Activated CD4-positive, alpha-beta T cell treated with anti-CD3 and anti-CD28 coated beads, Interleukin-2, amount 50 U/mL, for 4 hours (primary cell): Measurements from ENCODE around the gene MMP14.
A peak's percentile ranks its signal among the peaks of the same experiment; 100 is the strongest.

Experiments
- DNase-seq, 2 experiments: peaks; one replicate each; pipeline ENCODE4 v3.0.0-alpha.2; 2020

Gene MMP14

DNA sequence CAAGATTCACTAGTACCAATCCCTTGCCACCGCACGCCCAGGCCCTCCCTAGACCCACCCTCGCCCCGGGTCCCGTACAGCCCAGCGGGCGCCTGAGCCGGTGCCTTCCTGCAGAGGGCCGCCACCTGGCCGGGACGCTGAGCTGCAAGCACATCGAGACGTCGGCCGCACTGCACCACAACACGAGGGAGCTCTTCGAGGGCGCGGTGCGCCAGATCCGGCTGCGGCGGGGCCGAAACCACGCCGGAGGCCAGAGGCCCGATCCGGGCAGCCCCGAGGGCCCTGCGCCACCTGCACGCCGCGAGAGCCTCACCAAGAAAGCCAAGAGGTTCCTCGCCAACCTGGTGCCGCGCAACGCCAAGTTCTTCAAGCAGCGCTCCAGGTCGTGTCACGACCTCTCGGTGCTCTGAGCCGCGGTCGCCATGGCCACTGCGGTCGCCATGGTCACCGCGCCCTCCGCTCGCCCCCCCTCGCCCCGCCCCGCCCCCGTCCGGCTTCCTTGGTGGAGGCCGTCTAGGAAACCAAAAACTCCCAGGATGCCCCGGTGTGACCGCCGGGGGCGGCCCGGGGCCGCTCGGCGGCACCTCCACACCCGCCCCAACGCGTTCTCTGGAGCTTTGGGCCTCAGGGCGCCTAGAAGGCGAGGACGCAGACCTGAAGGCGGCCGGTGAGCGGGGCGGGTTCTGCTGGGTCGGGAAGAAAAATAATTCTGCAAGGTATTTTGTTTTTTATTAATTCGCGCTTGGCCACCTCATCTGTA, 50.3 kb downstream of the MMP14 start:
- peak; percentile 63 to 66 for DNase-seq

DNA sequence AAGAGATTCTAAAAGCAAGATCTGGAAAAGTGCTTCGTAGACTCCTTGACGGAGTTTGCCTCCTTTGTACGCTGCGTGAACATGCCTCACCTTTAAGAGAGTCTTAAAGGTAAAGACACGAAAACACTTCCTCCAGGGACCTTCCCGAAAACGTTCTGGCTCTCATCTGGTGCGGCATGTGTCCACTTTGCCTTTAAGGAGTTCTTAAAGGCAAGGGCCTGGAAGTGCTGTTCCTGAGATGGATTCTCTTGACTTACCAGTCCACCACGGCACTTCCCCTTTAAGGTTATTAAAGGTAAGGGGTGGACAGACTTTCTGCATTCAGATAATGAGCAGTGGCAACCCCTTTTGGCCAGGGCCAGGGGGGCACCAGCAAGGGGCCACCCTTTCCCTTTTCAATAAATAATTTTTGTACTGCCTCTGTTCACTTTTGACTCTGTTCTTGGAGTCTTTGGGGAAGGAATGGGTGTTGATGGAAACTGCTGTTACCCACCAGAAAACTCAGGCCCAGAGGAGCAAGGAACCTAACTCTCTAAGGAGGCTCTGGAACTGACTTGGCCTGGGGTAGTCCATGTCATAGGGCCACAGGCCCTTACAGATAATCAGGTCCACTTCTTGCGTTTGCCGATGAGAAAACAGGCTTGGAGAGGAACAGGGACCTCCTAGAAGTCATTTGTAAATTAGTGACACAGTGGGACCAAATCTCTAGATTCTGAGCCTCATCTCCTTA, 51.0 kb downstream of the MMP14 start:
- DNase-seq = peak; percentile 13 to 18

DNA sequence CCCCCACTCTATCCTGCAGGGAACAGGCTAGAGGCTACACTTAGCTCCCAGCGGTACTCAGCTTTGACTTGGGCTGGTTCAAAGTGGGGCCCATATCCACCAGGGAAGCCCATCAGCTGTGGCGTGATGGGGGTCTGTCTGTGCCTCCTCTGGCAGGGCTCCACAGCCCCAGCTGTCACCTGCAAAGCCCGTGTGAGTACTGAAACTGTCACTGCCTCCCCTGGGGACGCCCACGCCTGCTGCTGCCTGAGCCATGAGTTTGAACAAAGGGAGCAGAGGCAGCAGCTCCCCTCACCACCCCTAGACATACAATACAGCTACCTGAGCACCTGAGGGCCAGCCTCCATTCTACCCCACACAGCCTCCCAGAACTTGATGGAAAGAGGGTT, 51.6 kb downstream of the MMP14 start:
- DNase-seq = peak; percentile 70 to 72

GRCh38 chr14:22888662-22889061, 52.3 kb downstream of the MMP14 start:
- no peak for DNase-seq

- DNase-seq = no peak
These were observed 54.0 kb downstream of the MMP14 start for GRCh38 chr14:22890416-22890815.

DNA sequence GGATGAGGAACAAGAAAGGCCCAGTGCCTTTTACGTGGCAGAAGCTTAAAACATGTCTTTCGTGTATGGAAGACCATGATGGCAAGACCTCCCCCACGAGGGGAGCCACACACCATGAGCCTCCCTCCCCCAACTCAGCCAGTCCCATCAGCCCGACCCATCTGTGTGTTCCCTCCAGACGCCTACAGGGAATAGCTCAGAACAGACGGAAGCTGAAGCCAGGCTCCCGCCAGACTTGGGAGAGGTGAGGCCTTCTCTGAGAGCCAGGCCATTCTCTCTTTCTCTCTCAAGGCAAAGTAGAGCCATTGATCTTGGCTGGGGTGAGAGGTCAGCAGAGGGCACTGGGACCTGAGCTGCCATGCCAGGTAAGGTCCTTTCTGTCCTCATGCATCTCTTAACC, 56.1 kb downstream of the MMP14 start:
- no peak for DNase-seq

GRCh38 chr14:22893706-22894105, 57.3 kb downstream of the MMP14 start:
- DNase-seq = no peak

DNA sequence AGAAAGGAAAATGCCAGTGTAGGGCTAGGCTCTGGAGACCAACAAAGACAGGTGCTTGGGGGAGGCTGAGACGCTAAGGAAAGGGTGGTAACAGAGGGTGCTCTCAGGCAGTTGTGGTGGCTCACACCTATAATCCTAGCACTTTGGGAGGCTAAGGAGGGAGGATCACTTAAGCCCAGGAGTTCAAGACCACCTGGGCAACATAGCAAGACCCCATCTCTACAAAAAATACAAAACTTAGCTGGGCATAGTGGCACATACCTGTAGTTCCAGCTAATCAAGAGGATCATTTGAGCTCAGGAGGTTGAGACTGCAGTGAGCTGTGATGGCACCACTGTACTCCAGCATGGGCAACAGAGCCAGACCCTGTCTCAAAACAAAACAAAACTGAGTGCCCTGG, 59.0 kb downstream of the MMP14 start:
- DNase-seq = no peak

DNA sequence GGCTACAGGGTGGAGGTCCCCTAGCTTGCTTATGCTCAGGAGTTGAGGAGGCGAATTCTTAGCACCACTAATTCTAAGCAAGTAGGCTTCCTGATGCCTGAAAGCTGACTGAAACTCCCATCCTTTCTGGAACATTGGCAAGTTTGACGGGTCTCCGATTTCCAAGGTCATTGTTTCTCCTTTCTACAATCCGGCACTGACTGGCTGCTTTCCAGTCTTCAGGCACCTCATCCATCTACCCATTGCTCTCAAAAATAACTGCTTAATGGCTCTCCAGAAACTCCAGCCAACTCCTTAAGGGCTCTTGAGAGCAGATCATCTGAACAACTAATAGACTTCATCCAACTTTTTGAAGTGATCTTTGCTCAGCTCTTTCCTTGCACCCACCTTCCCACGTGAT, 60.0 kb downstream of the MMP14 start:
- no peak for DNase-seq

GRCh38 chr14:22896760-22897159, 60.4 kb downstream of the MMP14 start:
- no peak for DNase-seq

- no peak for DNase-seq
These were observed 61.0 kb downstream of the MMP14 start for GRCh38 chr14:22897357-22897756.
